ENCODE results near the gene UPK3A. TPM values are rescaled to one million over a fixed set of nuclear protein-coding genes. Genes with fewer than 3 reads are reported as not detected.

The UPK3A gene
- total RNA-seq, 1 donor from 2014 or later, result not detected

DNA sequence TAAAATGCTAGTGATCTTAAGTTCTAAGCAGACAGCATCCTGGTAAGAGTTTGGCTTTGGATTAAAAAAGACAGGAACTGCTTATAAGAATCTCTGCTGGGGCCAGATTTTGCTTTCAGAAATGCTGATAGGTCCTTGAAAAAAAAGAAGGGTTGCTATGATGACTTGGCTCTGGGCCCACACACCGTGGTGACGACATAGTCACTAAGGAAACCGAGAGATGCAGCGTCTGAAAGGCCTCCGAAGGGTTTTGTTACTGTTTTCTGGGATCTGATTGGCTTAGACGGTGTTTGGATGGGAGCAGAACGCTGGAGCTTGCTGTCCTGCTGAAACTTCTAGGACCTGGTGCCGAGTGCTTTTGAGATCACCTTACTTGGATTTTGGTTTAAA lies 33.4 kb downstream of the UPK3A start:
- no peak overlapping the region for H3K4me3 ChIP-seq
- H3K27me3 ChIP-seq, result no peaks in the 10 kb centered on the region
- peaks cover 0 to 8% of the 10 kb centered on the region in 2 donors for H3K36me3 ChIP-seq
- TF ChIP-seq POLR2AphosphoS5 (IDR thresholded peaks at IDR 0.05; ENCODE audit: insufficient read depth in 1 of 2, low read depth in 1 of 2) (no peak), POLR2A (IDR thresholded peaks at IDR 0.05) (no peak)
- TF ChIP-seq, protein P1, sequence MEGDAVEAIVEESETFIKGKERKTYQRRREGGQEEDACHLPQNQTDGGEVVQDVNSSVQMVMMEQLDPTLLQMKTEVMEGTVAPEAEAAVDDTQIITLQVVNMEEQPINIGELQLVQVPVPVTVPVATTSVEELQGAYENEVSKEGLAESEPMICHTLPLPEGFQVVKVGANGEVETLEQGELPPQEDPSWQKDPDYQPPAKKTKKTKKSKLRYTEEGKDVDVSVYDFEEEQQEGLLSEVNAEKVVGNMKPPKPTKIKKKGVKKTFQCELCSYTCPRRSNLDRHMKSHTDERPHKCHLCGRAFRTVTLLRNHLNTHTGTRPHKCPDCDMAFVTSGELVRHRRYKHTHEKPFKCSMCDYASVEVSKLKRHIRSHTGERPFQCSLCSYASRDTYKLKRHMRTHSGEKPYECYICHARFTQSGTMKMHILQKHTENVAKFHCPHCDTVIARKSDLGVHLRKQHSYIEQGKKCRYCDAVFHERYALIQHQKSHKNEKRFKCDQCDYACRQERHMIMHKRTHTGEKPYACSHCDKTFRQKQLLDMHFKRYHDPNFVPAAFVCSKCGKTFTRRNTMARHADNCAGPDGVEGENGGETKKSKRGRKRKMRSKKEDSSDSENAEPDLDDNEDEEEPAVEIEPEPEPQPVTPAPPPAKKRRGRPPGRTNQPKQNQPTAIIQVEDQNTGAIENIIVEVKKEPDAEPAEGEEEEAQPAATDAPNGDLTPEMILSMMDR (IDR thresholded peaks at IDR 0.05), result no peak
- peak overlapping the region; percentile 87 for H3K27ac ChIP-seq
- peaks cover 38% of the 10 kb centered on the region for H3K4me1 ChIP-seq
- intact Hi-C loops (cut with DNase I), result loop anchor here (10.0 kb wide), 1 partner anchor 227 kb away; no protein-coding TSS in a partner anchor
- no peaks in the 10 kb centered on the region for H3K9me3 ChIP-seq
- DNase-seq (ENCODE audit: extremely low spot score in 2 of 2), result no peak

- H3K4me1 ChIP-seq, result peaks cover 38% of the 10 kb centered on the region
- H3K4me3 ChIP-seq, result no peak overlapping the region
- intact Hi-C loops (cut with DNase I), result loop anchor here (10.0 kb wide), 1 partner anchor 226 kb away; no protein-coding TSS in a partner anchor
Measured at GRCh38 chr22:45318558-45319323, 34.0 kb downstream of the UPK3A start.

GRCh38 chr22:45319324-45319685 lies 34.6 kb downstream of the UPK3A start:
- intact Hi-C loops (cut with DNase I), result loop anchor here (10.0 kb wide), 1 partner anchor 225 kb away; no protein-coding TSS in a partner anchor
- peaks cover 0 to 19% of the 10 kb centered on the region in 2 donors for H3K36me3 ChIP-seq
- H3K27ac ChIP-seq, result peak overlapping the region; percentile 87
- H3K27me3 ChIP-seq, result no peaks in the 10 kb centered on the region
- no peak for DNase-seq (ENCODE audit: extremely low spot score in 2 of 2)
- H3K4me1 ChIP-seq, result peaks cover 38% of the 10 kb centered on the region
- no peak overlapping the region for H3K4me3 ChIP-seq
- H3K9me3 ChIP-seq, result no peaks in the 10 kb centered on the region
- no peak for TF ChIP-seq POLR2AphosphoS5 (IDR thresholded peaks at IDR 0.05; ENCODE audit: insufficient read depth in 1 of 2, low read depth in 1 of 2)

More at GRCh38 chr22:45318558-45319323, 34.0 kb downstream of the UPK3A start:
- no peaks in the 10 kb centered on the region for H3K9me3 ChIP-seq
- peaks cover 0 to 14% of the 10 kb centered on the region in 2 donors for H3K36me3 ChIP-seq
- peak overlapping the region; percentile 87 for H3K27ac ChIP-seq
- no peaks in the 10 kb centered on the region for H3K27me3 ChIP-seq
- TF ChIP-seq POLR2AphosphoS5 (IDR thresholded peaks at IDR 0.05; ENCODE audit: insufficient read depth in 1 of 2, low read depth in 1 of 2), result no peak
- TF ChIP-seq, protein P1 (IDR thresholded peaks at IDR 0.05), result no peak
- TF ChIP-seq POLR2A (IDR thresholded peaks at IDR 0.05), result no peak
- no peak for DNase-seq (ENCODE audit: extremely low spot score in 2 of 2)

GRCh38 chr22:45320357-45320976 lies 35.7 kb downstream of the UPK3A start:
- H3K4me1 ChIP-seq, result peaks cover 38% of the 10 kb centered on the region
- H3K9me3 ChIP-seq, result no peaks in the 10 kb centered on the region
- H3K27ac ChIP-seq, result peak overlapping the region; percentile 87
- H3K36me3 ChIP-seq, result peaks cover 0 to 24% of the 10 kb centered on the region in 2 donors
- H3K4me3 ChIP-seq, result no peak overlapping the region
- H3K27me3 ChIP-seq, result no peaks in the 10 kb centered on the region
- TF ChIP-seq POLR2A (IDR thresholded peaks at IDR 0.05), result no peak
- TF ChIP-seq, protein P1 (IDR thresholded peaks at IDR 0.05), result no peak
- no peak for TF ChIP-seq POLR2AphosphoS5 (IDR thresholded peaks at IDR 0.05; ENCODE audit: insufficient read depth in 1 of 2, low read depth in 1 of 2)
- no peak for DNase-seq (ENCODE audit: extremely low spot score in 2 of 2)
- intact Hi-C loops (cut with DNase I), result no loop called here

DNA sequence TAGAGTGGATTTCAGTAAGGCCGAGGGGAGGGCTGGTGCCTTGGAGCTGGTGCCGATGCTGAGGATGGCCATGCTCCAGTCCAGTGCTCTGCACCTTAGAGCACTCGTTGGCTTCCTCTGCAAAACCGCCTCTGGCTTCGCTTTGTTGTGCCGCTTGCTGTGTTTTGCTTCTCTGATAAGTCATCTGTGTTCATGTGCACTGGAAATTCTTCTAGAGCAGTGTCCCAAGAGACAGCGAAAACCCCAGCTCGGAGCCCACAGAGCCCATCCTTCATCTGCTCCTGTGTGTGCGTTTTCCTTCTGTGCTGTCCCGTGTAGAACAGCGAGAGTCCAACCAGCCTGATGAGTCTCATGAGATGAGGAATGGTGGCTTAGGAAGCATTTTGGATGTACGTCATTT lies 37.1 kb downstream of the UPK3A start:
- intact Hi-C loops (cut with DNase I), result no loop called here
- H3K4me3 ChIP-seq, result no peak overlapping the region
- H3K27me3 ChIP-seq, result no peaks in the 10 kb centered on the region
- H3K9me3 ChIP-seq, result no peaks in the 10 kb centered on the region
- DNase-seq (ENCODE audit: extremely low spot score in 2 of 2), result no peak
- H3K4me1 ChIP-seq, result peaks cover 34% of the 10 kb centered on the region
- peaks cover 0 to 24% of the 10 kb centered on the region in 2 donors for H3K36me3 ChIP-seq
- H3K27ac ChIP-seq, result no peak overlapping the region
- TF ChIP-seq, protein P1 (IDR thresholded peaks at IDR 0.05), result no peak
- TF ChIP-seq POLR2A (IDR thresholded peaks at IDR 0.05) (no peak), POLR2AphosphoS5 (IDR thresholded peaks at IDR 0.05; ENCODE audit: insufficient read depth in 1 of 2, low read depth in 1 of 2) (no peak)
